ENCODE results near the gene SLC13A1. TPM values are rescaled to one million over a fixed set of nuclear protein-coding genes. Genes with fewer than 3 reads are reported as not detected.
A peak's percentile ranks its signal among the peaks of the same experiment; 100 is the strongest.

The SLC13A1 gene
- total RNA-seq, 1 experiment from 2014 or later: not detected

GRCh38 chr7:123154231-123154860 lies 45.4 kb downstream of the SLC13A1 start:
- Histone ChIP-seq H3K79me2 (ENCODE audit: low read length) (no peaks in the 10 kb centered on the region), H3K4me2 (ENCODE audit: low read depth, low read length, poor library complexity, severe bottlenecking) (no peak overlapping the region), H3K27me3 (ENCODE audit: low read length) (no peaks in the 10 kb centered on the region), H3K9ac (ENCODE audit: low read length) (no peak overlapping the region), H4K20me1 (ENCODE audit: insufficient read depth, low read depth, low read length) (no peaks in the 10 kb centered on the region), H3K4me3 (ENCODE audit: low read length) (no peak overlapping the region), H3K27ac (ENCODE audit: low read length) (no peak overlapping the region), H3K36me3 (ENCODE audit: insufficient read depth, low read length) (no peaks in the 10 kb centered on the region), H3K9me2 (replicated peaks; ENCODE audit: insufficient read depth, low read length) (no peaks in the 10 kb centered on the region), H3K9me3 (ENCODE audit: low read length) (no peaks in the 10 kb centered on the region), H3K4me1 (ENCODE audit: low read length) (peaks cover 2% of the 10 kb centered on the region), H2AFZ (ENCODE audit: low read length) (no peak overlapping the region)
- peak; percentile 88 for DNase-seq

- no peaks in the 10 kb centered on the region for H3K9me3 ChIP-seq (ENCODE audit: low read length)
- H3K36me3 ChIP-seq (ENCODE audit: insufficient read depth, low read length): no peaks in the 10 kb centered on the region
- no peak overlapping the region for H3K4me2 ChIP-seq (ENCODE audit: low read depth, low read length, poor library complexity, severe bottlenecking)
- H3K27me3 ChIP-seq (ENCODE audit: low read length): no peaks in the 10 kb centered on the region
- no peaks in the 10 kb centered on the region for H4K20me1 ChIP-seq (ENCODE audit: insufficient read depth, low read depth, low read length)
- H3K9ac ChIP-seq (ENCODE audit: low read length): no peak overlapping the region
- no peak overlapping the region for H3K27ac ChIP-seq (ENCODE audit: low read length)
- no peaks in the 10 kb centered on the region for H3K4me1 ChIP-seq (ENCODE audit: low read length)
- no peak overlapping the region for H2AFZ ChIP-seq (ENCODE audit: low read length)
- DNase-seq: no peak
- no peaks in the 10 kb centered on the region for H3K79me2 ChIP-seq (ENCODE audit: low read length)
- no peaks in the 10 kb centered on the region for H3K9me2 ChIP-seq (replicated peaks; ENCODE audit: insufficient read depth, low read length)
- H3K4me3 ChIP-seq (ENCODE audit: low read length): no peak overlapping the region
Measured at GRCh38 chr7:123151443-123151842, 48.3 kb downstream of the SLC13A1 start.

GRCh38 chr7:123148813-123149212 lies 51.0 kb downstream of the SLC13A1 start:
- Histone ChIP-seq H4K20me1 (ENCODE audit: insufficient read depth, low read depth, low read length) (no peaks in the 10 kb centered on the region), H3K4me2 (ENCODE audit: low read depth, low read length, poor library complexity, severe bottlenecking) (no peak overlapping the region), H3K79me2 (ENCODE audit: low read length) (no peaks in the 10 kb centered on the region), H3K9me2 (replicated peaks; ENCODE audit: insufficient read depth, low read length) (no peaks in the 10 kb centered on the region), H3K36me3 (ENCODE audit: insufficient read depth, low read length) (no peaks in the 10 kb centered on the region), H3K4me1 (ENCODE audit: low read length) (no peaks in the 10 kb centered on the region), H3K4me3 (ENCODE audit: low read length) (no peak overlapping the region), H3K9ac (ENCODE audit: low read length) (no peak overlapping the region), H3K27me3 (ENCODE audit: low read length) (no peaks in the 10 kb centered on the region), H3K27ac (ENCODE audit: low read length) (no peak overlapping the region), H2AFZ (ENCODE audit: low read length) (no peak overlapping the region), H3K9me3 (ENCODE audit: low read length) (no peaks in the 10 kb centered on the region)
- DNase-seq: no peak

- no peaks in the 10 kb centered on the region for H3K79me2 ChIP-seq (ENCODE audit: low read length)
- H3K9me2 ChIP-seq (replicated peaks; ENCODE audit: insufficient read depth, low read length): no peaks in the 10 kb centered on the region
- no peak overlapping the region for H2AFZ ChIP-seq (ENCODE audit: low read length)
- no peaks in the 10 kb centered on the region for H3K27me3 ChIP-seq (ENCODE audit: low read length)
- DNase-seq: no peak
- no peak overlapping the region for H3K9ac ChIP-seq (ENCODE audit: low read length)
- no peaks in the 10 kb centered on the region for H4K20me1 ChIP-seq (ENCODE audit: insufficient read depth, low read depth, low read length)
- no peak overlapping the region for H3K4me3 ChIP-seq (ENCODE audit: low read length)
- no peak overlapping the region for H3K4me2 ChIP-seq (ENCODE audit: low read depth, low read length, poor library complexity, severe bottlenecking)
- H3K27ac ChIP-seq (ENCODE audit: low read length): no peak overlapping the region
- H3K4me1 ChIP-seq (ENCODE audit: low read length): no peaks in the 10 kb centered on the region
- no peaks in the 10 kb centered on the region for H3K36me3 ChIP-seq (ENCODE audit: insufficient read depth, low read length)
- no peaks in the 10 kb centered on the region for H3K9me3 ChIP-seq (ENCODE audit: low read length)
Measured at GRCh38 chr7:123143252-123144006, 56.3 kb downstream of the SLC13A1 start.

GRCh38 chr7:123140561-123140960 lies 59.2 kb downstream of the SLC13A1 start:
- DNase-seq: no peak
- H3K4me3 ChIP-seq (ENCODE audit: low read length): no peak overlapping the region
- H3K27me3 ChIP-seq (ENCODE audit: low read length): no peaks in the 10 kb centered on the region
- H3K79me2 ChIP-seq (ENCODE audit: low read length): no peaks in the 10 kb centered on the region
- H3K9me3 ChIP-seq (ENCODE audit: low read length): no peaks in the 10 kb centered on the region
- H3K9ac ChIP-seq (ENCODE audit: low read length): no peak overlapping the region
- H3K36me3 ChIP-seq (ENCODE audit: insufficient read depth, low read length): no peaks in the 10 kb centered on the region
- no peaks in the 10 kb centered on the region for H3K9me2 ChIP-seq (replicated peaks; ENCODE audit: insufficient read depth, low read length)
- H3K27ac ChIP-seq (ENCODE audit: low read length): no peak overlapping the region
- H2AFZ ChIP-seq (ENCODE audit: low read length): no peak overlapping the region
- no peaks in the 10 kb centered on the region for H4K20me1 ChIP-seq (ENCODE audit: insufficient read depth, low read depth, low read length)
- no peaks in the 10 kb centered on the region for H3K4me1 ChIP-seq (ENCODE audit: low read length)
- no peak overlapping the region for H3K4me2 ChIP-seq (ENCODE audit: low read depth, low read length, poor library complexity, severe bottlenecking)

- no peaks in the 10 kb centered on the region for H3K36me3 ChIP-seq (ENCODE audit: insufficient read depth, low read length)
- no peak for DNase-seq
- H3K27ac ChIP-seq (ENCODE audit: low read length): no peak overlapping the region
- no peak overlapping the region for H3K4me2 ChIP-seq (ENCODE audit: low read depth, low read length, poor library complexity, severe bottlenecking)
- no peaks in the 10 kb centered on the region for H3K9me2 ChIP-seq (replicated peaks; ENCODE audit: insufficient read depth, low read length)
- H4K20me1 ChIP-seq (ENCODE audit: insufficient read depth, low read depth, low read length): no peaks in the 10 kb centered on the region
- no peak overlapping the region for H2AFZ ChIP-seq (ENCODE audit: low read length)
- no peaks in the 10 kb centered on the region for H3K4me1 ChIP-seq (ENCODE audit: low read length)
- H3K9me3 ChIP-seq (ENCODE audit: low read length): no peaks in the 10 kb centered on the region
- H3K27me3 ChIP-seq (ENCODE audit: low read length): no peaks in the 10 kb centered on the region
- no peak overlapping the region for H3K9ac ChIP-seq (ENCODE audit: low read length)
- H3K4me3 ChIP-seq (ENCODE audit: low read length): no peak overlapping the region
- no peaks in the 10 kb centered on the region for H3K79me2 ChIP-seq (ENCODE audit: low read length)
Measured at GRCh38 chr7:123135960-123136359, 63.8 kb downstream of the SLC13A1 start.

- Histone ChIP-seq H3K9me2 (replicated peaks; ENCODE audit: insufficient read depth, low read length) (no peaks in the 10 kb centered on the region), H3K4me1 (ENCODE audit: low read length) (no peaks in the 10 kb centered on the region), H3K79me2 (ENCODE audit: low read length) (no peaks in the 10 kb centered on the region), H3K27ac (ENCODE audit: low read length) (no peak overlapping the region), H4K20me1 (ENCODE audit: insufficient read depth, low read depth, low read length) (no peaks in the 10 kb centered on the region), H3K4me3 (ENCODE audit: low read length) (no peak overlapping the region), H3K9me3 (ENCODE audit: low read length) (no peaks in the 10 kb centered on the region), H3K36me3 (ENCODE audit: insufficient read depth, low read length) (no peaks in the 10 kb centered on the region), H2AFZ (ENCODE audit: low read length) (no peak overlapping the region), H3K9ac (ENCODE audit: low read length) (no peak overlapping the region), H3K4me2 (ENCODE audit: low read depth, low read length, poor library complexity, severe bottlenecking) (no peak overlapping the region), H3K27me3 (ENCODE audit: low read length) (no peaks in the 10 kb centered on the region)
- DNase-seq: no peak
Measured at GRCh38 chr7:123133924-123134323, 65.8 kb downstream of the SLC13A1 start.

GRCh38 chr7:123131961-123132360 lies 67.8 kb downstream of the SLC13A1 start:
- no peaks in the 10 kb centered on the region for H3K4me1 ChIP-seq (ENCODE audit: low read length)
- no peaks in the 10 kb centered on the region for H3K27me3 ChIP-seq (ENCODE audit: low read length)
- H3K9me2 ChIP-seq (replicated peaks; ENCODE audit: insufficient read depth, low read length): no peaks in the 10 kb centered on the region
- no peak overlapping the region for H2AFZ ChIP-seq (ENCODE audit: low read length)
- no peak overlapping the region for H3K4me2 ChIP-seq (ENCODE audit: low read depth, low read length, poor library complexity, severe bottlenecking)
- H3K9me3 ChIP-seq (ENCODE audit: low read length): no peaks in the 10 kb centered on the region
- H3K4me3 ChIP-seq (ENCODE audit: low read length): no peak overlapping the region
- no peaks in the 10 kb centered on the region for H3K36me3 ChIP-seq (ENCODE audit: insufficient read depth, low read length)
- no peaks in the 10 kb centered on the region for H3K79me2 ChIP-seq (ENCODE audit: low read length)
- no peak for DNase-seq
- H3K9ac ChIP-seq (ENCODE audit: low read length): no peak overlapping the region
- no peak overlapping the region for H3K27ac ChIP-seq (ENCODE audit: low read length)
- H4K20me1 ChIP-seq (ENCODE audit: insufficient read depth, low read depth, low read length): no peaks in the 10 kb centered on the region
